H1 (cell line): ENCODE data around the gene ESRP2. TPM values are rescaled to one million over a fixed set of nuclear protein-coding genes. Genes with fewer than 3 reads are reported as not detected.

Source experiments
- CTCF ChIA-PET: fragments of 300-600 bp; sonication (Branson Sonifier 250); formaldehyde crosslinking; loops from one replicate; lab custom pipeline; 2021; ENCODE audit not compliant: partially characterized antibody; lab: Charles Lee
- POLR2A ChIA-PET: fragments of 300-600 bp; sonication (Branson Sonifier 250); formaldehyde crosslinking; loops from one replicate; lab custom pipeline; 2021; ENCODE audit warnings: inconsistent platforms; ENCODE audit not compliant: partially characterized antibody; lab: Charles Lee
- DNase-seq, 2 experiments: peaks; one replicate each; pipeline versions ENCODE4 v3.0.0 to v3.0.0-alpha.2; 2010 to 2022; ENCODE audit warnings: low spot score in 2 of 2, low read depth in 1 of 2, mixed read lengths in 1 of 2
- FAIRE-seq: peaks from 2 replicates; lab custom pipeline; 2011; peaks lifted over from hg19 to GRCh38; lab: Jason Lieb, UNC
- H2AFZ ChIP-seq: 2 replicates; pipeline ENCODE4 v1.8.1; 2012; ENCODE audit warnings: low read length, inconsistent platforms
- H2AK5ac ChIP-seq: 2 replicates; pipeline ENCODE4 v1.6.1; 2013; ENCODE audit warnings: low read depth, low read length
- H2BK120ac ChIP-seq: replicated peaks from 2 replicates; pipeline ENCODE3; 2013; ENCODE audit warnings: low read depth, low read length, inconsistent platforms
- H2BK12ac ChIP-seq: 2 replicates; pipeline ENCODE4 v1.6.1; 2013; ENCODE audit warnings: low read depth, low read length
- H2BK15ac ChIP-seq: 2 replicates; pipeline ENCODE4 v1.6.1; 2013; ENCODE audit warnings: low read length
- H2BK20ac ChIP-seq: 2 replicates; pipeline ENCODE4 v1.6.1; 2013; ENCODE audit warnings: low read length
- H2BK5ac ChIP-seq: 2 replicates; pipeline ENCODE4 v1.6.1; 2013; ENCODE audit warnings: low read depth, low read length
- H3K14ac ChIP-seq: 2 replicates; pipeline ENCODE4 v1.6.1; 2013; ENCODE audit warnings: inconsistent platforms; ENCODE audit not compliant: insufficient read length
- H3K18ac ChIP-seq: 2 replicates; pipeline ENCODE4 v1.6.1; 2013; ENCODE audit warnings: low read length; ENCODE audit errors: extremely low read depth
- H3K23ac ChIP-seq: 2 replicates; pipeline ENCODE4 v1.6.1; 2013; ENCODE audit warnings: inconsistent platforms; ENCODE audit not compliant: insufficient read length
- H3K23me2 ChIP-seq: 2 replicates; pipeline ENCODE4 v1.6.1; 2013; ENCODE audit warnings: low read depth, low read length
- H3K27ac ChIP-seq: 2 replicates; pipeline ENCODE4 v1.6.1; 2011; ENCODE audit warnings: low read depth, low read length, inconsistent platforms
- H3K27me3 ChIP-seq, 4 experiments: replicated peaks in 1 of 4; 1 replicate in 1 of 4; 2 replicates in 3 of 4; pipeline versions ENCODE4 v1.6.1 to v1.8.1; 2011 to 2013; ENCODE audit warnings: low read length in 3 of 4, mild to moderate bottlenecking in 3 of 4, inconsistent platforms in 2 of 4, mixed read lengths in 2 of 4, moderate library complexity in 1 of 4; ENCODE audit not compliant: control insufficient read depth in 3 of 4, insufficient read depth in 3 of 4; ENCODE audit errors: extremely low read depth in 1 of 4
- H3K36me3 ChIP-seq, 4 experiments: 2 replicates each; pipeline versions ENCODE4 v1.6.1 to v1.8.1; 2011 to 2013; ENCODE audit warnings: mild to moderate bottlenecking in 4 of 4, low read length in 3 of 4, moderate library complexity in 2 of 4, control low read depth in 1 of 4, inconsistent platforms in 1 of 4; ENCODE audit not compliant: insufficient read depth in 4 of 4, control insufficient read depth in 2 of 4
- H3K4ac ChIP-seq: replicated peaks from 2 replicates; pipeline ENCODE3; 2013; ENCODE audit warnings: low read length, low read depth, mixed read lengths, inconsistent platforms; ENCODE audit not compliant: insufficient read length
- H3K4me1 ChIP-seq, 4 experiments: replicated peaks in 1 of 4; 1 replicate in 1 of 4; 2 replicates in 3 of 4; pipeline versions ENCODE4 v1.6.1 to v1.8.1; 2011 to 2013; ENCODE audit warnings: low read length in 3 of 4, inconsistent platforms in 2 of 4, mixed read lengths in 1 of 4; ENCODE audit not compliant: insufficient read depth in 4 of 4, control insufficient read depth in 3 of 4
- H3K4me2 ChIP-seq, 2 experiments: 2 replicates each; pipeline versions ENCODE4 v1.6.1 to v1.8.1; 2011 to 2013; ENCODE audit warnings: low read depth in 2 of 2, low read length in 2 of 2, control low read depth in 1 of 2, inconsistent platforms in 1 of 2, mild to moderate bottlenecking in 1 of 2; ENCODE audit not compliant: insufficient read depth in 1 of 2
- H3K4me3 ChIP-seq, 4 experiments: fragments of 200-600, 300-600 bp in 1 of 4; sonication (generic), shearing (Covaris generic), sonication (Bioruptor Twin) in 1 of 4; 2 replicates each; pipeline versions ENCODE4 v1.5.1 to v1.8.1; 2011 to 2016; ENCODE audit warnings: low read length in 4 of 4, low read depth in 3 of 4, control low read depth in 2 of 4, inconsistent platforms in 2 of 4, mild to moderate bottlenecking in 2 of 4, mixed read lengths in 1 of 4, moderate library complexity in 1 of 4; ENCODE audit not compliant: insufficient read depth in 2 of 4; ENCODE audit errors: extremely low read depth in 1 of 4
- H3K56ac ChIP-seq: replicated peaks from 2 replicates; pipeline ENCODE3; 2013; ENCODE audit warnings: low read depth, mild to moderate bottlenecking, mixed read lengths, low read length, inconsistent platforms; ENCODE audit not compliant: insufficient read length
- H3K79me1 ChIP-seq: 2 replicates; pipeline ENCODE4 v1.6.1; 2013; ENCODE audit warnings: low read depth, low read length, control low read depth
- H3K79me2 ChIP-seq, 2 experiments: 2 replicates each; pipeline versions ENCODE4 v1.6.1 to v1.8.1; 2012 to 2013; ENCODE audit warnings: low read length in 2 of 2, mild to moderate bottlenecking in 2 of 2, inconsistent platforms in 1 of 2; ENCODE audit not compliant: insufficient read depth in 2 of 2, control insufficient read depth in 1 of 2
- H3K9ac ChIP-seq, 4 experiments: replicated peaks in 1 of 4; 1 replicate in 1 of 4; 2 replicates in 3 of 4; pipeline versions ENCODE4 v1.6.1 to v1.8.1; 2011 to 2013; ENCODE audit warnings: low read depth in 3 of 4, low read length in 3 of 4, control low read depth in 2 of 4, mild to moderate bottlenecking in 2 of 4, moderate library complexity in 2 of 4, inconsistent platforms in 1 of 4; ENCODE audit errors: extremely low read depth in 1 of 4
- H3K9me3 ChIP-seq, 2 experiments: 2 replicates each; pipeline versions ENCODE4 v1.6.1 to v1.8.1; 2012 to 2013; ENCODE audit warnings: mild to moderate bottlenecking in 2 of 2, moderate library complexity in 2 of 2, control low read depth in 1 of 2, inconsistent platforms in 1 of 2, low read depth in 1 of 2, low read length in 1 of 2, mixed read lengths in 1 of 2; ENCODE audit not compliant: insufficient read depth in 2 of 2
- H4K20me1 ChIP-seq, 2 experiments: replicated peaks in 1 of 2; 2 replicates each; pipeline versions ENCODE3 to v1.8.1; 2011 to 2013; ENCODE audit warnings: inconsistent platforms in 2 of 2, low read length in 2 of 2, mild to moderate bottlenecking in 1 of 2; ENCODE audit not compliant: insufficient read depth in 2 of 2, control insufficient read depth in 1 of 2
- H4K5ac ChIP-seq: 2 replicates; pipeline ENCODE4 v1.6.1; 2013; ENCODE audit warnings: low read length, low read depth, mixed read lengths, inconsistent platforms; ENCODE audit not compliant: insufficient read length
- H4K8ac ChIP-seq: 2 replicates; pipeline ENCODE4 v1.8.0; 2013; ENCODE audit warnings: mild to moderate bottlenecking, moderate library complexity, low read length, inconsistent platforms; ENCODE audit not compliant: insufficient read depth; ENCODE audit errors: extremely low read depth
- H4K91ac ChIP-seq: replicated peaks from 2 replicates; pipeline ENCODE3; 2013; ENCODE audit warnings: low read length, mixed read lengths, inconsistent platforms; ENCODE audit not compliant: insufficient read length
- GTF2F1 ChIP-seq: IDR thresholded peaks from 2 replicates; pipeline ENCODE4 v1.6.1; 2012; ENCODE audit warnings: low read depth, low read length, improper control_type of control experiment, borderline replicate concordance
- POU5F1 ChIP-seq: IDR thresholded peaks from 2 replicates; pipeline ENCODE4 v1.6.1; 2011; ENCODE audit warnings: low read depth, mild to moderate bottlenecking, low read length, moderate library complexity
- WGBS, 2 experiments: shearing (Covaris generic) in 1 of 2; methylation state at CpG; one replicate each; pipeline versions ENCODE4 v1.1.6 to v1.1.7; 2013 to 2015; ENCODE audit warnings: low lambda C conversion rate in 2 of 2, mixed read lengths in 2 of 2, inconsistent platforms in 1 of 2, low coverage in 1 of 2, missing lambda C conversion rate in 1 of 2; ENCODE audit not compliant: insufficient replicate concordance in 2 of 2, insufficient coverage in 1 of 2, insufficient read length in 1 of 2; ENCODE audit errors: extremely low coverage in 1 of 2, missing lambda C conversion rate in 1 of 2; 5-methylcytosine and 5-hydroxymethylcytosine counted together
- polyA plus RNA-seq, 7 experiments: library from polyadenylated mRNA; depleted of rRNA in 3 of 7; stranded (reverse) in 5 of 7; unstranded in 2 of 7; fragments of >200 nt in 5 of 7; fragments of 200-250 nt in 2 of 7; gene quantifications; 1 replicate in 5 of 7; 2 replicates in 1 of 7; 4 replicates in 1 of 7; pipeline versions ENCODE4 v1.2.1 to v1.2.3, GENCODE V29; 2011 to 2013; ENCODE audit warnings: missing spikeins in 2 of 7, mixed read lengths in 2 of 7
- total RNA-seq: library from RNA; stranded (reverse); fragmentation: NEBNext Ultra II Directional; extraction: Animal tissue kit (Norgen Biotek cat#: 25700); gene quantifications from 2 replicates; pipeline ENCODE4 v1.2.1, GENCODE V29; 2021

ESRP2 gene
- total and polyA plus RNA-seq, 2 of the 8 experiments (the other 6 are each of a cell fraction or from before 2014, with no cell fraction given): 35.1 to 45.8 TPM

DNA sequence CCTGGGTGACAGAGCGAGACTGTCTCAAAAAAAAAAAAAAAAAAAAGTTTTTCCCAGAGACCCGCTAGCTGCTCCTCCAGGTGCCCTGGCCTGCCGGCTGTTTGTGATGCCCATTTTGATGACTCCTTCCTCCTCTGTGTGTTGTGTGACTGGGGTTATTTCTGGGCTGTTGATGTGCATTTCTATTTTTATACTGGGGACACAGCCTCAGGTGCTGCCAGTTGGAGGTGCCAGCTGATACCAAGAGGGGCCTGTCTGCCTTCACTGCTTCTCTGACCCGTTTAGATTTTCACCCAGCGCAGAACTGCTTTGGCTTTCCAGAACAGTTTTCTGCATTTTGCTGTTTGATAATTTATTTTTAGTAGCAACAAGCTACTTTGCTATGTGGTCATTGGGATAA is 15.9 kb upstream of the ESRP2 start:
- WGBS, 2 experiments: 87% methylated on average over 4 of the region's 5 CpGs; no CpG with 5 or more reads in 1 of the 2 experiments
- H4K5ac ChIP-seq: no peak overlapping the region
- no peak overlapping the region for H2BK15ac ChIP-seq
- no peak overlapping the region for H4K91ac ChIP-seq
- TF ChIP-seq GTF2F1 (no peak), POU5F1 (no peak)
- H3K14ac ChIP-seq: no peak overlapping the region
- H3K9me3 ChIP-seq: no peaks in the 10 kb centered on the region
- POLR2A ChIA-PET: interaction anchor here (1.3 to 3.7 kb wide), 4 partner anchors 9 to 59 kb away, joined by 3 to 10 read pairs (median 5); partner anchors contain the start of genes ESRP2, PRMT7 and SLC7A6OS
- H4K8ac ChIP-seq: no peak overlapping the region
- no peak overlapping the region for H3K18ac ChIP-seq
- H3K27me3 ChIP-seq: no peaks in the 10 kb centered on the region; a peak in 1 of 7 replicates
- no peaks in the 10 kb centered on the region for H3K4me1 ChIP-seq
- H3K4ac ChIP-seq: no peak overlapping the region
- H3K27ac ChIP-seq: no peak overlapping the region
- no peak overlapping the region for H3K23ac ChIP-seq
- H3K79me1 ChIP-seq: no peaks in the 10 kb centered on the region; the same call in 1 of the 2 replicates
- no peak overlapping the region for H2BK5ac ChIP-seq
- H3K4me2 ChIP-seq: no peak overlapping the region
- DNase-seq (no peak), FAIRE-seq (no peak)
- H2BK20ac ChIP-seq: no peak overlapping the region
- no peak overlapping the region for H2AK5ac ChIP-seq
- H3K23me2 ChIP-seq: no peaks in the 10 kb centered on the region
- no peak overlapping the region for H3K56ac ChIP-seq
- no peak overlapping the region for H2BK120ac ChIP-seq
- no peaks in the 10 kb centered on the region for H4K20me1 ChIP-seq
- H3K9ac ChIP-seq: no peak overlapping the region
- no peak overlapping the region for H2BK12ac ChIP-seq
- no peaks in the 10 kb centered on the region for H3K36me3 ChIP-seq
- no peak overlapping the region for H3K4me3 ChIP-seq
- no peak overlapping the region for H2AFZ ChIP-seq
- CTCF ChIA-PET: interaction anchor here (0.6 to 6.2 kb wide), 9 partner anchors 9 to 104 kb away, joined by 3 to 108 read pairs (median 4); partner anchors contain the start of gene SLC7A6
- H3K79me2 ChIP-seq: no peaks in the 10 kb centered on the region
